IMR-90 (cell line): ENCODE results near the gene ANKRD34B. TPM values are rescaled to one million over a fixed set of nuclear protein-coding genes. Genes with fewer than 3 reads are reported as not detected.

Experiments
- ATAC-seq: fragments of 200-7000 bp; cut with Tn5 transposase; 2 replicates; pipeline ENCODE4 v1.9.1; 2020; ENCODE audit warnings: low read depth, mild to moderate bottlenecking, moderate library complexity
- BruUV-seq: library from RNA; stranded (reverse); fragments of 400-500 nt; replicated peaks from 2 replicates; lab custom pipeline; 2021; lab: Mats Ljungman, UMichigan
- CTCF ChIA-PET: fragments of 300-600 bp; formaldehyde crosslinking; extraction: SDS; loops from one replicate; lab custom pipeline; 2021; ENCODE audit warnings: antibody characterized with exemption; lab: Yijun Ruan, JAX
- POLR2A ChIA-PET: fragments of 300-600 bp; sonication (Branson Sonifier 250); formaldehyde crosslinking; loops from one replicate; lab custom pipeline; 2022; ENCODE audit warnings: antibody characterized with exemption; ENCODE audit not compliant: unreplicated experiment; lab: Charles Lee
- DNase-seq: peaks from one replicate; pipeline ENCODE4 v3.0.0; 2013
- H2AFZ ChIP-seq: replicated peaks from 2 replicates; pipeline ENCODE3; 2013; ENCODE audit warnings: low read length, mild to moderate bottlenecking; ENCODE audit not compliant: poor library complexity
- H2AK5ac ChIP-seq: 2 replicates; pipeline ENCODE4 v1.6.1; 2013; ENCODE audit warnings: low read depth, low read length, inconsistent platforms
- H2AK9ac ChIP-seq: replicated peaks from 2 replicates; pipeline ENCODE3; 2013; ENCODE audit warnings: mild to moderate bottlenecking, low read depth, low read length, moderate library complexity; ENCODE audit not compliant: poor library complexity
- H2BK120ac ChIP-seq: 2 replicates; pipeline ENCODE4 v1.6.1; 2013; ENCODE audit warnings: low read depth, low read length, inconsistent platforms
- H2BK15ac ChIP-seq: 3 replicates; pipeline ENCODE4 v1.6.1; 2013; ENCODE audit warnings: low read depth, low read length, inconsistent platforms
- H2BK20ac ChIP-seq: 2 replicates; pipeline ENCODE4 v1.6.1; 2013; ENCODE audit warnings: low read depth, mild to moderate bottlenecking, inconsistent platforms, low read length, moderate library complexity
- H2BK5ac ChIP-seq: 2 replicates; pipeline ENCODE4 v1.6.1; 2013; ENCODE audit warnings: mild to moderate bottlenecking, low read depth, low read length, inconsistent platforms; ENCODE audit not compliant: poor library complexity, severe bottlenecking
- H3K14ac ChIP-seq: replicated peaks from 2 replicates; pipeline ENCODE4 v1.6.1; 2013; ENCODE audit warnings: low read depth, low read length, inconsistent platforms
- H3K18ac ChIP-seq: 2 replicates; pipeline ENCODE4 v1.6.1; 2013; ENCODE audit warnings: low read depth, low read length, control low read depth
- H3K23ac ChIP-seq: 2 replicates; pipeline ENCODE4 v1.6.1; 2013; ENCODE audit warnings: low read depth, low read length, inconsistent platforms
- H3K27ac ChIP-seq: 2 replicates; pipeline ENCODE4 v1.5.1; 2013; ENCODE audit warnings: mild to moderate bottlenecking, control low read depth, low read length; ENCODE audit not compliant: insufficient read depth
- H3K27me3 ChIP-seq: 2 replicates; pipeline ENCODE4 v1.6.1; 2013; ENCODE audit warnings: low read length; ENCODE audit not compliant: control insufficient read depth, insufficient read depth
- H3K36me3 ChIP-seq: 2 replicates; pipeline ENCODE4 v1.6.1; 2013; ENCODE audit warnings: low read length, mixed read lengths; ENCODE audit not compliant: control insufficient read depth, insufficient read depth
- H3K4ac ChIP-seq: 2 replicates; pipeline ENCODE4 v1.6.1; 2013; ENCODE audit warnings: low read depth, low read length, inconsistent platforms
- H3K4me1 ChIP-seq: 2 replicates; pipeline ENCODE4 v1.6.1; 2013; ENCODE audit warnings: low read length, mixed read lengths; ENCODE audit not compliant: control insufficient read depth, insufficient read depth
- H3K4me2 ChIP-seq: 2 replicates; pipeline ENCODE4 v1.6.1; 2013; ENCODE audit warnings: low read depth, mild to moderate bottlenecking, control low read depth, low read length, moderate library complexity
- H3K4me3 ChIP-seq: 2 replicates; pipeline ENCODE4 v1.5.1; 2013; ENCODE audit warnings: low read depth, mild to moderate bottlenecking, control low read depth, low read length, moderate library complexity; ENCODE audit not compliant: insufficient read depth
- H3K56ac ChIP-seq: 2 replicates; pipeline ENCODE4 v1.6.1; 2013; ENCODE audit warnings: low read length, inconsistent platforms; ENCODE audit not compliant: insufficient read depth; ENCODE audit errors: extremely low read depth
- H3K79me1 ChIP-seq, 2 experiments: 2 replicates each; pipeline ENCODE4 v1.6.1; 2013; ENCODE audit warnings: low read length in 2 of 2, inconsistent platforms in 1 of 2, low read depth in 1 of 2
- H3K9ac ChIP-seq: 2 replicates; pipeline ENCODE4 v1.6.1; 2013; ENCODE audit warnings: low read depth, low read length, control low read depth
- H3K9me1 ChIP-seq: 2 replicates; pipeline ENCODE4 v1.6.1; 2013; ENCODE audit warnings: low read length, inconsistent platforms; ENCODE audit not compliant: insufficient read depth
- H3K9me3 ChIP-seq: 2 replicates; pipeline ENCODE4 v1.6.1; 2013; ENCODE audit warnings: low read length; ENCODE audit not compliant: control insufficient read depth, insufficient read depth
- H4K20me1 ChIP-seq: 2 replicates; pipeline ENCODE4 v1.6.1; 2013; ENCODE audit warnings: low read length, inconsistent platforms; ENCODE audit not compliant: insufficient read depth
- H4K5ac ChIP-seq: 2 replicates; pipeline ENCODE4 v1.6.1; 2013; ENCODE audit warnings: mild to moderate bottlenecking, low read depth, low read length, control low read depth
- H4K8ac ChIP-seq, 2 experiments: 2 replicates each; pipeline ENCODE4 v1.6.1; 2013; ENCODE audit warnings: low read depth in 2 of 2, low read length in 2 of 2, control low read depth in 1 of 2, inconsistent platforms in 1 of 2
- H4K91ac ChIP-seq: 2 replicates; pipeline ENCODE4 v1.6.1; 2013; ENCODE audit warnings: low read depth, low read length, inconsistent platforms; ENCODE audit not compliant: insufficient read depth
- CEBPB ChIP-seq: IDR thresholded peaks from 2 replicates; pipeline ENCODE4 v1.6.1; 2012; ENCODE audit warnings: low read depth, low read length, improper control_type of control experiment
- MXI1 ChIP-seq: IDR thresholded peaks from 2 replicates; pipeline ENCODE4 v1.6.1; 2012; ENCODE audit warnings: low read depth, mild to moderate bottlenecking, low read length, moderate library complexity, borderline replicate concordance
- POLR2A ChIP-seq: IDR thresholded peaks from 2 replicates; pipeline ENCODE4 v1.6.1; 2012; ENCODE audit warnings: mild to moderate bottlenecking, low read depth, low read length
- RAD21 ChIP-seq: IDR thresholded peaks from 2 replicates; pipeline ENCODE4 v1.6.1; 2012; ENCODE audit warnings: low read length, improper control_type of control experiment
- RFX5 ChIP-seq: IDR thresholded peaks from 2 replicates; pipeline ENCODE4 v1.8.0; 2012; ENCODE audit warnings: low read depth, mild to moderate bottlenecking, low read length, moderate library complexity
- SMC3 ChIP-seq: fragments of 150-350 bp; IDR thresholded peaks from 2 replicates; pipeline ENCODE4 v1.6.1; 2016; ENCODE audit warnings: low read depth, mild to moderate bottlenecking, antibody characterized with exemption, low read length, moderate library complexity
- WGBS, 2 experiments: methylation state at CpG; one replicate each; pipeline versions ENCODE4 v1.1.5 to v1.1.7; 2013; ENCODE audit warnings: missing lambda C conversion rate in 2 of 2; ENCODE audit not compliant: insufficient read length in 1 of 2; ENCODE audit errors: extremely low coverage in 2 of 2; 5-methylcytosine and 5-hydroxymethylcytosine counted together
- dilution Hi-C: fragments of 300-500 bp; cut with HindIII; formaldehyde crosslinking; loops from one replicate; pipeline ENCODE4 v1.14.3; 2018; ENCODE audit warnings: low sequenced_read_pairs; ENCODE audit not compliant: unreplicated experiment
- in situ Hi-C: fragments of 300-500 bp; cut with MboI; formaldehyde crosslinking; loops from 3 replicates; pipeline ENCODE4 v1.14.3; 2019; ENCODE audit warnings: low sequenced_read_pairs, inconsistent platforms, mixed read lengths
- intact Hi-C: fragments of 100-400 bp; cut with micrococcal nuclease; formaldehyde crosslinking; loops from 2 replicates; pipeline ENCODE4 v1.10.0; 2022
- polyA plus RNA-seq, 3 experiments: library from polyadenylated mRNA; depleted of rRNA; stranded (reverse); fragments of >200 nt; gene quantifications; 2 replicates each; pipeline ENCODE4 v1.2.3, GENCODE V29; 2012; ENCODE audit warnings: low replicate concordance in 1 of 3
- total RNA-seq: library from RNA; depleted of rRNA; stranded (reverse); fragments of >200 nt; gene quantifications from 2 replicates; pipeline ENCODE4 v1.2.3, GENCODE V29; 2012

ANKRD34B gene
- total and polyA plus RNA-seq, 2 of the 4 experiments (the other 2 are of a cell fraction), result not detected

- H2BK20ac ChIP-seq, result no peak overlapping the region
- H2AFZ ChIP-seq, result no peak overlapping the region
- H4K91ac ChIP-seq, result no peak overlapping the region
- no peak overlapping the region for H3K18ac ChIP-seq
- no peak overlapping the region for H3K27ac ChIP-seq
- dilution Hi-C loops, result no loop called here
- H2AK9ac ChIP-seq, result no peak overlapping the region
- BruUV-seq, result no TSS peak
- ChIA-PET CTCF (interaction anchor here (0.5 to 1.0 kb wide), 2 partner anchors 111 to 1005 kb away, joined by 3 read pairs; no protein-coding TSS in a partner anchor), POLR2A (no interaction called here)
- H3K9ac ChIP-seq, result no peak overlapping the region
- H4K8ac ChIP-seq, result no peak overlapping the region
- H2BK5ac ChIP-seq, result no peak overlapping the region
- no peak overlapping the region for H3K23ac ChIP-seq
- intact Hi-C loops, result no loop called here
- H4K5ac ChIP-seq, result no peak overlapping the region
- no peaks in the 10 kb centered on the region for H3K9me1 ChIP-seq
- no CpG with 5 or more reads among the region's 1 CpG for WGBS, 2 experiments
- no peaks in the 10 kb centered on the region for H3K79me1 ChIP-seq
- no peak overlapping the region for H3K14ac ChIP-seq
- H2AK5ac ChIP-seq, result no peak overlapping the region
- ATAC-seq, result no peak
- H2BK15ac ChIP-seq, result no peak overlapping the region
- no peaks in the 10 kb centered on the region for H3K27me3 ChIP-seq
- no peak overlapping the region for H3K56ac ChIP-seq
- no peaks in the 10 kb centered on the region for H3K9me3 ChIP-seq
- H3K4ac ChIP-seq, result no peak overlapping the region
- TF ChIP-seq MXI1, result no peak
- TF ChIP-seq RAD21, result no peak
- TF ChIP-seq SMC3, result no peak
- TF ChIP-seq POLR2A, result no peak
- TF ChIP-seq CEBPB, result no peak
- TF ChIP-seq RFX5, result no peak
- in situ Hi-C loops, result no loop called here
- DNase-seq, result no peak
- no peaks in the 10 kb centered on the region for H3K4me1 ChIP-seq
- H3K36me3 ChIP-seq, result no peaks in the 10 kb centered on the region
- no peak overlapping the region for H2BK120ac ChIP-seq
- no peaks in the 10 kb centered on the region for H4K20me1 ChIP-seq
- H3K4me3 ChIP-seq, result no peak overlapping the region
- no peak overlapping the region for H3K4me2 ChIP-seq
Measured at GRCh38 chr5:80592105-80592504, 22.0 kb upstream of the ANKRD34B start.
